Measurements from ENCODE around the gene CDC25C. TPM values are rescaled to one million over a fixed set of nuclear protein-coding genes. Genes with fewer than 3 reads are reported as not detected.

CDC25C gene
- total RNA-seq, 2 experiments from 2014 or later, result 12.2 to 14.6 TPM

GRCh38 chr5:138344887-138345622 lies 13.5 kb upstream of the CDC25C start:
- no peak overlapping the region for H3K27ac Mint-ChIP-seq
- ChIA-PET POLR2A (interaction anchor here (0.6 to 11.4 kb wide), 6 partner anchors 6 to 222 kb away, joined by 3 to 156 read pairs (median 3); partner anchors contain the start of genes CDC25C and FAM53C), CTCF (interaction anchor here (15.5 kb wide), 1 partner anchor 7 kb away, joined by 322 read pairs; the partner anchor contains the start of gene KDM3B)
- ATAC-seq (no peak), DNase-seq (no peak)
- peaks cover 38% of the 10 kb centered on the region for H3K36me3 Mint-ChIP-seq (ENCODE audit: low read depth)
- H3K9me3 Mint-ChIP-seq, result no peaks in the 10 kb centered on the region
- TF ChIP-seq CTCF (IDR thresholded peaks at IDR 0.05), result no peak
- peaks cover 12% of the 10 kb centered on the region for H3K4me1 Mint-ChIP-seq (ENCODE audit: low read depth)
- intact Hi-C loops (cut with micrococcal nuclease), result no loop called here
- no peak overlapping the region for H3K4me3 Mint-ChIP-seq
- H3K27me3 Mint-ChIP-seq, result no peaks in the 10 kb centered on the region

DNA sequence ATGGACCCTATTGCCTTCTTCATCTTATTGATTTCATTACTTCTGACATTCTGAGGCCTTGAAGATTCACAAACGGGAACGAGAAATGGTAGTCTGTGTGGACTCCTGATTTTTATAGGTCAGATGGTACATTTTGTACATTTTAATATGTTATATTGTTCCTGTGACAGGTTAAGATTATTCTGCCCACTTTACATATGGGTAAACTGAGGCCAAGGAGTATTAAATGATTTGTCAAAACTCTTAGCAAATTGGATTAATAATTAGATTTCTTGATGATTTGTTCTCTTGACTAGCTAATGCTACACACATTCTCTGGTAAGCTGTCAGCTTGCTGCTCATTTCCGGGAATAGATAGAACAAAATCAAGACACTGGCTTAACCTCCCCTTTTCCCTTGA lies 8.4 kb upstream of the CDC25C start:
- no peaks in the 10 kb centered on the region for H3K27me3 Mint-ChIP-seq
- H3K36me3 Mint-ChIP-seq (ENCODE audit: low read depth), result peaks cover 26% of the 10 kb centered on the region
- peak overlapping the region; percentile 91 for H3K4me3 Mint-ChIP-seq
- DNase-seq, result no peak
- peaks cover 28% of the 10 kb centered on the region for H3K4me1 Mint-ChIP-seq (ENCODE audit: low read depth)
- intact Hi-C loops (cut with micrococcal nuclease), result no loop called here
- no peaks in the 10 kb centered on the region for H3K9me3 Mint-ChIP-seq
- ChIA-PET POLR2A (interaction anchor here (1.0 to 6.1 kb wide), 5 partner anchors 8 to 154 kb away, joined by 3 to 156 read pairs (median 4); partner anchors contain the start of genes CDC25C, EGR1 and KDM3B), CTCF (interaction anchor here (0.9 to 15.5 kb wide), 2 partner anchors 12 to 67 kb away, joined by 3 to 322 read pairs; partner anchors contain the start of gene KDM3B)
- no peak for TF ChIP-seq CTCF (IDR thresholded peaks at IDR 0.05)
- H3K27ac Mint-ChIP-seq, result peak overlapping the region; percentile 52
- no peak for ATAC-seq

- no peaks in the 10 kb centered on the region for H3K27me3 Mint-ChIP-seq
- no peak for TF ChIP-seq CTCF (IDR thresholded peaks at IDR 0.05)
- H3K4me3 Mint-ChIP-seq, result peak overlapping the region; percentile 91
- peak overlapping the region; percentile 87 for H3K27ac Mint-ChIP-seq
- no peaks in the 10 kb centered on the region for H3K9me3 Mint-ChIP-seq
- ChIA-PET POLR2A (interaction anchor here (1.0 to 6.1 kb wide), 5 partner anchors 8 to 154 kb away, joined by 3 to 156 read pairs (median 4); partner anchors contain the start of genes CDC25C, EGR1 and KDM3B), CTCF (interaction anchor here (0.6 to 15.5 kb wide), 5 partner anchors 13 to 124 kb away, joined by 3 to 322 read pairs (median 3); partner anchors contain the start of gene KDM3B)
- ATAC-seq, result no peak
- H3K36me3 Mint-ChIP-seq (ENCODE audit: low read depth), result peaks cover 23% of the 10 kb centered on the region
- DNase-seq, result no peak
- peaks cover 28% of the 10 kb centered on the region for H3K4me1 Mint-ChIP-seq (ENCODE audit: low read depth)
- intact Hi-C loops (cut with micrococcal nuclease), result loop anchor here (10.0 kb wide), 1 partner anchor 125 kb away; the partner anchor contains the start of gene CDC23
Observed at GRCh38 chr5:138339464-138339863, 7.9 kb upstream of the CDC25C start.

- Mint-ChIP-seq H3K4me1 (ENCODE audit: low read depth) (peaks cover 28% of the 10 kb centered on the region), H3K36me3 (ENCODE audit: low read depth) (peaks cover 21% of the 10 kb centered on the region), H3K4me3 (peak overlapping the region; percentile 91), H3K9me3 (no peaks in the 10 kb centered on the region), H3K27me3 (no peaks in the 10 kb centered on the region), H3K27ac (peak overlapping the region; percentile 87)
- ChIA-PET POLR2A (interaction anchor here (0.5 to 6.1 kb wide), 6 partner anchors 7 to 153 kb away, joined by 3 to 156 read pairs (median 4); partner anchors contain the start of genes CDC25C, EGR1 and KDM3B), CTCF (interaction anchor here (0.6 to 15.5 kb wide), 5 partner anchors 13 to 124 kb away, joined by 3 to 322 read pairs (median 3); partner anchors contain the start of gene KDM3B)
- intact Hi-C loops (cut with micrococcal nuclease), result loop anchor here (10.0 kb wide), 1 partner anchor 124 kb away; the partner anchor contains the start of gene CDC23
- peak; percentile 15 for DNase-seq
- ATAC-seq, result no peak
- TF ChIP-seq CTCF (IDR thresholded peaks at IDR 0.05), result no peak
Observed at GRCh38 chr5:138339091-138339456, 7.5 kb upstream of the CDC25C start.
